Gastroesophageal sphincter (tissue), 3 donors: ENCODE measurements around the gene ANTXR2.
"Not testable (repeated sequence)": the region's sequence is repeated elsewhere in the genome, so short reads cannot be mapped to it uniquely, and the experiment has no call there.

Experiments used
- POLR2A ChIP-seq, 2 donors: fragments of 450-650 bp; IDR thresholded peaks; one replicate each; pipeline ENCODE4 v1.6.1; 2017; ENCODE audit warnings: antibody characterized with exemption in 2 of 2, mild to moderate bottlenecking in 2 of 2, moderate library complexity in 1 of 2
- TF ChIP-seq, protein P1 (sequence below), 4 experiments: fragments of 200-600 bp in 2 of 4; fragments of 450-650 bp in 2 of 4; sonication (generic) in 1 of 4; IDR thresholded peaks; one replicate each; pipeline ENCODE4 v1.5.1; 2017 to 2019; ENCODE audit warnings: antibody characterized with exemption in 4 of 4, mild to moderate bottlenecking in 2 of 4, moderate library complexity in 2 of 4

GRCh38 chr4:79991100-79991499 lies 81.9 kb downstream of the ANTXR2 start:
- TF ChIP-seq, protein P1, sequence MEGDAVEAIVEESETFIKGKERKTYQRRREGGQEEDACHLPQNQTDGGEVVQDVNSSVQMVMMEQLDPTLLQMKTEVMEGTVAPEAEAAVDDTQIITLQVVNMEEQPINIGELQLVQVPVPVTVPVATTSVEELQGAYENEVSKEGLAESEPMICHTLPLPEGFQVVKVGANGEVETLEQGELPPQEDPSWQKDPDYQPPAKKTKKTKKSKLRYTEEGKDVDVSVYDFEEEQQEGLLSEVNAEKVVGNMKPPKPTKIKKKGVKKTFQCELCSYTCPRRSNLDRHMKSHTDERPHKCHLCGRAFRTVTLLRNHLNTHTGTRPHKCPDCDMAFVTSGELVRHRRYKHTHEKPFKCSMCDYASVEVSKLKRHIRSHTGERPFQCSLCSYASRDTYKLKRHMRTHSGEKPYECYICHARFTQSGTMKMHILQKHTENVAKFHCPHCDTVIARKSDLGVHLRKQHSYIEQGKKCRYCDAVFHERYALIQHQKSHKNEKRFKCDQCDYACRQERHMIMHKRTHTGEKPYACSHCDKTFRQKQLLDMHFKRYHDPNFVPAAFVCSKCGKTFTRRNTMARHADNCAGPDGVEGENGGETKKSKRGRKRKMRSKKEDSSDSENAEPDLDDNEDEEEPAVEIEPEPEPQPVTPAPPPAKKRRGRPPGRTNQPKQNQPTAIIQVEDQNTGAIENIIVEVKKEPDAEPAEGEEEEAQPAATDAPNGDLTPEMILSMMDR (IDR thresholded peaks at IDR 0.05): not testable (repeated sequence)
- not testable (repeated sequence) for TF ChIP-seq POLR2A (IDR thresholded peaks at IDR 0.05)
